Nephron (organoid): ENCODE measurements around the gene GVQW3.
A peak's percentile ranks its signal among the peaks of the same experiment; 100 is the strongest.
"Not testable (repeated sequence)": the region's sequence is repeated elsewhere in the genome, so short reads cannot be mapped to it uniquely, and the experiment has no call there.

Experiments used
- H3K27ac Mint-ChIP-seq, 3 experiments: 2 replicates each; pipeline ENCODE4 v1.8.0; 2020; ENCODE audit warnings: mixed read lengths in 3 of 3, mild to moderate bottlenecking in 2 of 3, moderate library complexity in 1 of 3
- H3K27me3 Mint-ChIP-seq: 2 replicates; pipeline ENCODE4 v1.8.0; 2021; ENCODE audit warnings: low read depth, mild to moderate bottlenecking, moderate library complexity, mixed read lengths
- H3K36me3 Mint-ChIP-seq: 2 replicates; pipeline ENCODE4 v1.8.0; 2020; ENCODE audit warnings: low read depth, mixed read lengths
- H3K4me1 Mint-ChIP-seq: 2 replicates; pipeline ENCODE4 v1.8.0; 2020; ENCODE audit warnings: mixed read lengths
- H3K4me3 Mint-ChIP-seq, 3 experiments: 2 replicates each; pipeline ENCODE4 v1.8.0; 2020; ENCODE audit warnings: mild to moderate bottlenecking in 3 of 3, mixed read lengths in 3 of 3, moderate library complexity in 2 of 3
- H3K9me3 Mint-ChIP-seq: 2 replicates; pipeline ENCODE4 v1.8.0; 2020; ENCODE audit warnings: mixed read lengths
- CTCF ChIP-seq, 3 experiments: fragments of 200-600 bp; sonication (generic); IDR thresholded peaks; one replicate each; pipeline ENCODE4 v1.5.0; 2021; ENCODE audit warnings: antibody characterized with exemption in 3 of 3; ENCODE audit not compliant: unreplicated experiment in 3 of 3

Gene GVQW3

GRCh38 chr11:76397383-76397782 lies 16.3 kb downstream of the GVQW3 start:
- Mint-ChIP-seq H3K4me3 (no peak overlapping the region), H3K4me1 (peaks cover 10% of the 10 kb centered on the region)
- TF ChIP-seq CTCF (IDR thresholded peaks at IDR 0.05; ENCODE audit: unreplicated experiment in 3 of 3), result no peak

GRCh38 chr11:76400967-76401366 lies 19.8 kb downstream of the GVQW3 start:
- H3K27ac Mint-ChIP-seq, result peak overlapping the region in 1 of 3 experiments; percentile 18
- no peaks in the 10 kb centered on the region for H3K27me3 Mint-ChIP-seq

More at GRCh38 chr11:76397383-76397782, 16.3 kb downstream of the GVQW3 start:
- H3K27ac Mint-ChIP-seq, result no peak overlapping the region
- H3K36me3 Mint-ChIP-seq, result peaks cover 16% of the 10 kb centered on the region
- H3K9me3 Mint-ChIP-seq, result no peaks in the 10 kb centered on the region
- peaks cover 4% of the 10 kb centered on the region for H3K27me3 Mint-ChIP-seq

GRCh38 chr11:76401484-76401883 lies 20.4 kb downstream of the GVQW3 start:
- not testable (repeated sequence) for H3K27me3 Mint-ChIP-seq, H3K9me3 Mint-ChIP-seq

More at GRCh38 chr11:76400967-76401366, 19.8 kb downstream of the GVQW3 start:
- Mint-ChIP-seq H3K36me3 (peaks cover 21% of the 10 kb centered on the region), H3K4me3 (no peak overlapping the region), H3K4me1 (peaks cover 4% of the 10 kb centered on the region), H3K9me3 (no peaks in the 10 kb centered on the region)
- no peak for TF ChIP-seq CTCF (IDR thresholded peaks at IDR 0.05; ENCODE audit: unreplicated experiment in 3 of 3)

GRCh38 chr11:76406359-76406758 lies 25.2 kb downstream of the GVQW3 start:
- H3K36me3 Mint-ChIP-seq, result peaks cover 5% of the 10 kb centered on the region

More at GRCh38 chr11:76401484-76401883, 20.4 kb downstream of the GVQW3 start:
- not testable (repeated sequence) for H3K27ac Mint-ChIP-seq, H3K4me1 Mint-ChIP-seq, H3K4me3 Mint-ChIP-seq
- peaks cover 21% of the 10 kb centered on the region for H3K36me3 Mint-ChIP-seq

GRCh38 chr11:76408171-76408965 lies 27.2 kb downstream of the GVQW3 start:
- H3K4me1 Mint-ChIP-seq, result peaks cover 45% of the 10 kb centered on the region
- no peaks in the 10 kb centered on the region for H3K9me3 Mint-ChIP-seq
- H3K4me3 Mint-ChIP-seq, result peak overlapping the region in 1 of 3 experiments; percentile 6
- TF ChIP-seq CTCF (IDR thresholded peaks at IDR 0.05; ENCODE audit: unreplicated experiment in 3 of 3), result no peak
- peaks cover 16% of the 10 kb centered on the region for H3K27me3 Mint-ChIP-seq
- peak overlapping the region; percentile 34 to 82 (median 62) for H3K27ac Mint-ChIP-seq
- H3K36me3 Mint-ChIP-seq, result peaks cover 5% of the 10 kb centered on the region

More at GRCh38 chr11:76406359-76406758, 25.2 kb downstream of the GVQW3 start:
- Mint-ChIP-seq H3K4me3 (no peak overlapping the region), H3K27me3 (peaks cover 11% of the 10 kb centered on the region), H3K27ac (no peak overlapping the region), H3K4me1 (peaks cover 32% of the 10 kb centered on the region), H3K9me3 (no peaks in the 10 kb centered on the region)
- no peak for TF ChIP-seq CTCF (IDR thresholded peaks at IDR 0.05; ENCODE audit: unreplicated experiment in 3 of 3)

- TF ChIP-seq CTCF (IDR thresholded peaks at IDR 0.05; ENCODE audit: unreplicated experiment in 3 of 3), result no peak
- peak overlapping the region; percentile 23 to 31 (median 28) for H3K4me3 Mint-ChIP-seq
- H3K36me3 Mint-ChIP-seq, result no peaks in the 10 kb centered on the region
- peak overlapping the region; percentile 58 to 83 (median 58) for H3K27ac Mint-ChIP-seq
- H3K27me3 Mint-ChIP-seq, result peaks cover 16% of the 10 kb centered on the region
- no peaks in the 10 kb centered on the region for H3K9me3 Mint-ChIP-seq
- H3K4me1 Mint-ChIP-seq, result peaks cover 45% of the 10 kb centered on the region
These were observed 29.8 kb downstream of the GVQW3 start for GRCh38 chr11:76410851-76411357.
